T-helper 2 cell treated with Interferon-gamma antibody and Interleukin-4, amounts not matched to agents 100 ng/mL and 5 ng/mL, for 36 hours (primary cell): Measurements from ENCODE around the gene IL3RA. TPM values are rescaled to one million over a fixed set of nuclear protein-coding genes. Genes with fewer than 3 reads are reported as not detected.
"Not testable (repeated sequence)": the region's sequence is repeated elsewhere in the genome, so short reads cannot be mapped to it uniquely, and the experiment has no call there.

Source experiments
- intact Hi-C: fragments of 100-400 bp; cut with micrococcal nuclease; formaldehyde crosslinking; loops from one replicate; pipeline ENCODE4 v1.15.1; 2023
- total RNA-seq: library from RNA; stranded (reverse); gene quantifications from 2 replicates; pipeline ENCODE4 v1.2.3, GENCODE V29; 2022

Gene IL3RA
- total RNA-seq, result 18.1 and 18.4 TPM in 2 replicates

GRCh38 chrX:1336331-1336943 lies at the start of gene IL3RA:
Gene IL3RA, plus strand, starts transcription at chrX:1336785. Its CDS starts 4,981 bp downstream, at chrX:1341766.
- intact Hi-C loops, result loop anchor here (2.0 to 5.0 kb wide), 2 partner anchors 56 to 89 kb away; partner anchors contain the start of gene SLC25A6

GRCh38 chrX:1289535-1289934 lies 47.0 kb upstream of the IL3RA start:
- intact Hi-C loops, result no loop called here

- intact Hi-C loops, result no loop called here
Measured at GRCh38 chrX:1291110-1291740, 45.4 kb upstream of the IL3RA start.

- intact Hi-C loops, result no loop called here
Measured at GRCh38 chrX:1292575-1293290, 43.9 kb upstream of the IL3RA start.

- intact Hi-C loops, result no loop called here
Measured at GRCh38 chrX:1294301-1295067, 42.1 kb upstream of the IL3RA start.

GRCh38 chrX:1295550-1295949 lies 41.0 kb upstream of the IL3RA start:
- intact Hi-C loops, result no loop called here

GRCh38 chrX:1297591-1297990 lies 39.0 kb upstream of the IL3RA start:
- intact Hi-C loops, result not testable (repeated sequence)

GRCh38 chrX:1300449-1300848 lies 36.1 kb upstream of the IL3RA start:
- intact Hi-C loops, result no loop called here

GRCh38 chrX:1305411-1305810 lies 31.2 kb upstream of the IL3RA start:
- intact Hi-C loops, result no loop called here

GRCh38 chrX:1306909-1307625 lies 29.5 kb upstream of the IL3RA start:
- intact Hi-C loops, result no loop called here

- intact Hi-C loops, result no loop called here
Measured at GRCh38 chrX:1307626-1308340, 28.8 kb upstream of the IL3RA start.

- intact Hi-C loops, result no loop called here
Measured at GRCh38 chrX:1308476-1308875, 28.1 kb upstream of the IL3RA start.

- intact Hi-C loops, result not testable (repeated sequence)
Measured at GRCh38 chrX:1308917-1309316, 27.7 kb upstream of the IL3RA start.

- intact Hi-C loops, result no loop called here
Measured at GRCh38 chrX:1313788-1314187, 22.8 kb upstream of the IL3RA start.

GRCh38 chrX:1316527-1316926 lies 20.1 kb upstream of the IL3RA start:
- intact Hi-C loops, result no loop called here

GRCh38 chrX:1321674-1322073 lies 14.9 kb upstream of the IL3RA start:
- intact Hi-C loops, result loop anchor here (2.0 kb wide), 2 partner anchors 71 to 75 kb away; partner anchors contain the start of gene SLC25A6

GRCh38 chrX:1322393-1322792 lies 14.2 kb upstream of the IL3RA start:
- intact Hi-C loops, result loop anchor here (2.0 kb wide), 2 partner anchors 70 to 76 kb away; partner anchors contain the start of gene SLC25A6

GRCh38 chrX:1323315-1323714 lies 13.3 kb upstream of the IL3RA start:
- intact Hi-C loops, result loop anchor here (2.0 kb wide), 2 partner anchors 69 to 77 kb away; partner anchors contain the start of gene SLC25A6

- intact Hi-C loops, result no loop called here
Measured at GRCh38 chrX:1325515-1326116, 11.0 kb upstream of the IL3RA start.
